Heart left ventricle (tissue), 16 donors: ENCODE data around the gene CYP2E1. TPM values are rescaled to one million over a fixed set of nuclear protein-coding genes. Genes with fewer than 3 reads are reported as not detected.
"Not testable (repeated sequence)": the region's sequence is repeated elsewhere in the genome, so short reads cannot be mapped to it uniquely, and the experiment has no call there.

Source experiments
- ATAC-seq, 4 donors: fragments of 200-7000 bp; cut with Tn5 transposase; one replicate each; pipeline ENCODE4 v1.9.1; 2020 to 2022; ENCODE audit warnings: moderate library complexity in 4 of 4, mild to moderate bottlenecking in 3 of 4, moderate number of reproducible peaks in 1 of 4
- DNase-seq, 5 donors: peaks; one replicate each; pipeline ENCODE4 v3.0.0-alpha.2; 2020
- H3K27ac ChIP-seq, 12 donors: fragments of 200-600 bp; sonication (generic) in 4 of 12; one replicate each; pipeline versions ENCODE4 v1.5.0 to v1.8.0; 2016 to 2022; ENCODE audit warnings: mild to moderate bottlenecking in 2 of 12
- H3K27me3 ChIP-seq, 9 donors: fragments of 200-600 bp; sonication (generic) in 2 of 9; one replicate each; pipeline versions ENCODE4 v1.5.1 to v1.8.0; 2016 to 2022; ENCODE audit warnings: mild to moderate bottlenecking in 3 of 9
- H3K36me3 ChIP-seq, 9 donors: fragments of 200-600 bp; sonication (generic) in 2 of 9; one replicate each; pipeline versions ENCODE4 v1.5.0 to v1.8.0; 2018 to 2022; ENCODE audit warnings: mild to moderate bottlenecking in 2 of 9
- H3K4me1 ChIP-seq, 12 donors: fragments of 200-600 bp; sonication (generic) in 4 of 12; one replicate each; pipeline versions ENCODE4 v1.5.0 to v1.8.0; 2016 to 2022; ENCODE audit warnings: mild to moderate bottlenecking in 3 of 12
- H3K4me3 ChIP-seq, 12 donors: fragments of 200-600 bp; sonication (generic) in 4 of 12; one replicate each; pipeline versions ENCODE4 v1.5.0 to v1.8.0; 2017 to 2022; ENCODE audit warnings: mild to moderate bottlenecking in 9 of 12, moderate library complexity in 4 of 12
- H3K9me3 ChIP-seq, 12 donors: fragments of 200-600 bp; sonication (generic) in 4 of 12; one replicate each; pipeline versions ENCODE4 v1.5.0 to v1.8.0; 2016 to 2022; ENCODE audit warnings: mild to moderate bottlenecking in 1 of 12
- POLR2A ChIP-seq, 2 donors: fragments of 450-650 bp; IDR thresholded peaks; one replicate each; pipeline ENCODE4 v1.6.1; 2017; ENCODE audit warnings: antibody characterized with exemption in 2 of 2, mild to moderate bottlenecking in 2 of 2, moderate library complexity in 2 of 2
- WGBS, 4 donors: extraction: QIAGEN DNeasy Blood & Tissue Kit in 2 of 4; methylation state at CpG; one replicate each; pipeline versions ENCODE4 v1.1.5 to v1.1.7; 2013 to 2018; 5-methylcytosine and 5-hydroxymethylcytosine counted together
- intact Hi-C, 10 donors: fragments of 100-400 bp; cut with DNase I; formaldehyde crosslinking; loops; one replicate each; pipeline versions ENCODE4 v1.11.1 to v1.14.2; 2022
- polyA plus RNA-seq, 2 donors: library from polyadenylated mRNA; stranded (reverse); fragments of 200-250 nt; gene quantifications; one replicate each; pipeline ENCODE4 v1.2.3, GENCODE V29; 2013
- total RNA-seq, 9 donors: library from RNA; depleted of rRNA in 2 of 9; stranded (reverse); fragments of >200 nt in 2 of 9; fragmentation: NEBNext Ultra II Directional in 3 of 9; extraction: Animal tissue kit (Norgen Biotek cat#: 25700) in 3 of 9; gene quantifications; one replicate each; pipeline versions ENCODE4 v1.1.0 to v1.2.4, GENCODE V29; 2016 to 2023
- TF ChIP-seq, protein P1 (sequence below), 12 donors: fragments of 200-600 bp; sonication (generic) in 4 of 12; IDR thresholded peaks; one replicate each; pipeline versions ENCODE4 v1.5.0 to v1.8.0; 2018 to 2022; ENCODE audit warnings: antibody characterized with exemption in 12 of 12, mild to moderate bottlenecking in 5 of 12
- donor health status: ischemic (EF 13 %, LVEDD 7.1; RV severe dilation, severe dysfunction).
- donor health status: healthy with polysubstance abuse.
- donor health status: DM: no; HTN: yes; CAD: no.
- donor health status: DM: no; HTN: no; CAD: no.
- donor health status: ischemic (EF 25% LVEDD 6.9; RV normal size, moderate dysfunction).
- donor health status: ischemic (EF 25% LVEDD 5.7; RV mildly dilated, moderate dysfunction).
- donor health status: healthy.
- donor health status: DM: yes; HTN: yes; CAD: no.
- donor health status: ischemic (EF 35%, LVEDD 5.7; RV mildly dilated, moderate dysfunction).
- donor health status: nonischemic (EF 11% LVEDD 7.7; RV severe dilation, severe dysfunction).
- donor health status: DM: yes; HTN: yes; CAD: no.
- donor health status: PGD.
- donor health status: ischemic (EF 29% LVEDD 5.4; RV normal size, mild dysfunction).
- donor health status: nonischemic (EF 23%, LVEDD 6.1; RV moderate dilation, normal function).

Gene CYP2E1
- total and polyA plus RNA-seq, 11 donors = 0.43 to 2.2 (median 0.82) TPM; not detected in 2

DNA sequence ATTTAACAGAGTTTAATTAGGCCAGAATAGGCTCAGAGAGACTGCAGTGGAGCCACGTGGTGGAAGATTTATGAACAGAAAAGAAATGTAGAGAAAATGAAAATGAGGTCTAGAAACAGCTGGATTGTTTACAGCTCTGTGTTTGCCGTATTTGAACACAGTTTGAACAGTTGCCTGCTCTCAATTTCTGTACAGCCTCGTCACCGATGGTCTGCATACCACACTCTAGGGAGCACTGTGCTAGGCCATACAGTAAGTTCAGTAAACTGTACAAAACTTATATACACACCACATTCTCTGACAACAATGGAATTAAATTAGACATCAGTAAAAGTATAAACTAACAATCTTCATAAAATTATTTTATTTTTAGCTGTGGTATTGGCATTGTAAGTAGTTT lies 11.1 kb upstream of the CYP2E1 start:
- 58 to 68% (median 59%) methylated on average over 4 of the region's 4 CpGs for WGBS, 4 donors
- peaks cover 0 to 4% (median 0%) of the 10 kb centered on the region in 9 donors for H3K27me3 ChIP-seq
- H3K4me1 ChIP-seq = peaks cover 0 to 12% (median 5%) of the 10 kb centered on the region in 12 donors
- H3K9me3 ChIP-seq = peaks cover 0 to 7% (median 0%) of the 10 kb centered on the region in 12 donors
- no peaks in the 10 kb centered on the region for H3K36me3 ChIP-seq
- H3K4me3 ChIP-seq = no peak overlapping the region
- intact Hi-C loops = loop anchor here in 2 of 10 donors (5.0 to 10.0 kb wide), 2 partner anchors 181 to 189 kb away; partner anchors contain the start of gene CALY (in 1 of the 2)
- TF ChIP-seq, protein P1, sequence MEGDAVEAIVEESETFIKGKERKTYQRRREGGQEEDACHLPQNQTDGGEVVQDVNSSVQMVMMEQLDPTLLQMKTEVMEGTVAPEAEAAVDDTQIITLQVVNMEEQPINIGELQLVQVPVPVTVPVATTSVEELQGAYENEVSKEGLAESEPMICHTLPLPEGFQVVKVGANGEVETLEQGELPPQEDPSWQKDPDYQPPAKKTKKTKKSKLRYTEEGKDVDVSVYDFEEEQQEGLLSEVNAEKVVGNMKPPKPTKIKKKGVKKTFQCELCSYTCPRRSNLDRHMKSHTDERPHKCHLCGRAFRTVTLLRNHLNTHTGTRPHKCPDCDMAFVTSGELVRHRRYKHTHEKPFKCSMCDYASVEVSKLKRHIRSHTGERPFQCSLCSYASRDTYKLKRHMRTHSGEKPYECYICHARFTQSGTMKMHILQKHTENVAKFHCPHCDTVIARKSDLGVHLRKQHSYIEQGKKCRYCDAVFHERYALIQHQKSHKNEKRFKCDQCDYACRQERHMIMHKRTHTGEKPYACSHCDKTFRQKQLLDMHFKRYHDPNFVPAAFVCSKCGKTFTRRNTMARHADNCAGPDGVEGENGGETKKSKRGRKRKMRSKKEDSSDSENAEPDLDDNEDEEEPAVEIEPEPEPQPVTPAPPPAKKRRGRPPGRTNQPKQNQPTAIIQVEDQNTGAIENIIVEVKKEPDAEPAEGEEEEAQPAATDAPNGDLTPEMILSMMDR (IDR thresholded peaks at IDR 0.05) = no peak
- TF ChIP-seq POLR2A (IDR thresholded peaks at IDR 0.05) = no peak
- DNase-seq (no peak), ATAC-seq (no peak)
- H3K27ac ChIP-seq = no peak overlapping the region

DNA sequence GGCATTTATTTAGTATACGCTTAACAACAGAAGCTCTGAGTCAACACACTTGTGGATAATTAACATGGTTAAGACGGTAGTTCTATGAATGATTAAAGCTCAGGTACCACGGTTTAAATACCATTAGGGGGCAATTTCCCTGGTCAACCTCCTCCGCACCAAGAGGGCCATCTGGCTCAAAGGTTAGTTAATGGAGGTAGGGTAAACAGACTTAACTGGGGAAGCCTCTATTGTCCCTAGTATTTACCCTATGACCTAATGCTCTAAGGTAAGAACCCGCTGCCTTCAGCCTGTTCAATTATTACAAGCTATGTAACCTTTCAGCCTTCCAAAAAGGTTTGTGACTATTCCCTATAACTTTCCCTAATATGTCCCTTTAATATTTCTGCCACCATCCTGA lies 8.6 kb upstream of the CYP2E1 start:
- WGBS, 4 donors = 82 to 91% (median 87%) methylated on average over 5 of the region's 5 CpGs
- H3K4me3 ChIP-seq, ATAC-seq, H3K27ac ChIP-seq, H3K36me3 ChIP-seq, DNase-seq, H3K27me3 ChIP-seq: not testable (repeated sequence)
- Histone ChIP-seq H3K9me3 (peaks cover 0 to 17% (median 6%) of the 10 kb centered on the region in 12 donors), H3K4me1 (peaks cover 0 to 12% (median 5%) of the 10 kb centered on the region in 12 donors)
- intact Hi-C loops = loop anchor here in 2 of 10 donors (5.0 to 10.0 kb wide), 2 partner anchors 184 to 191 kb away; partner anchors contain the start of gene CALY (in 1 of the 2)

DNA sequence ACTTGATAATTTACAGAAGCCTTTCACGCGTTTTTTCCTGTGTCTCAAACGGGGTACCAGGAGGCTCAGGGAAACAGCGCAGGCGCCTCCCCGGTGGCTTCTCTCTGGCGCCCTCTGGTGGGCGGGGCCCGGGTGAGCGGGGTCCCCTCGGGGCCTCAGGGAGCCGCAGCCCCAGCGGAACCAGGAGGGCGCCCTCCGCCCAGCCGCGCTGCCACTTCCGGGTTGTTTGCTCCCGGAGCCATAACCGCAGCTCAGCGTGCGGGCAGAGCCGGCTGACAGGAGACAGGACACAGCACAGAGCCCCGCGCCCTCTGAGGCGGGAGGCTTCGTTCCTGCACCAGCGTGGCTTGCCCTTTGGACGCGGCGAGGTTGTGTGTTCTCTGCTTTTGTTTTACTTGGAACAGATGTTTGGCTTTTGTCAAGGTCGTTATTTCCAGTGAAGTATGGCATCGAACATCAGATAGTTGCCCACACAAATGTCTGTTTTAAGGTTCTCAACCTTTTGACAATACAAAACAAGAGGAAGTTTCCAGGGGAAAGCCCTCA lies 6.9 kb upstream of the CYP2E1 start:
- WGBS, 4 donors = 2 to 6% (median 5%) methylated on average over 21 to 33 of the region's 33 CpGs
- Histone ChIP-seq H3K27ac (no peak overlapping the region), H3K9me3 (peaks cover 0 to 27% (median 13%) of the 10 kb centered on the region in 12 donors), H3K36me3 (no peaks in the 10 kb centered on the region), H3K27me3 (peaks cover 0 to 4% (median 0%) of the 10 kb centered on the region in 9 donors), H3K4me3 (peak overlapping the region; percentile 17 to 59 (median 42)), H3K4me1 (peaks cover 0 to 12% (median 5%) of the 10 kb centered on the region in 12 donors)
- peak; percentile 63 to 92 (median 82) for DNase-seq
- TF ChIP-seq POLR2A (IDR thresholded peaks at IDR 0.05) = no peak
- TF ChIP-seq, protein P1 (IDR thresholded peaks at IDR 0.05) = peak; percentile 78 to 94 (median 88)
- intact Hi-C loops = loop anchor here in 8 of 10 donors (1.0 to 10.0 kb wide), 4 partner anchors 191 to 195 kb away; no protein-coding TSS in a partner anchor
- ATAC-seq = peak; percentile 75 to 99 (median 94)

DNA sequence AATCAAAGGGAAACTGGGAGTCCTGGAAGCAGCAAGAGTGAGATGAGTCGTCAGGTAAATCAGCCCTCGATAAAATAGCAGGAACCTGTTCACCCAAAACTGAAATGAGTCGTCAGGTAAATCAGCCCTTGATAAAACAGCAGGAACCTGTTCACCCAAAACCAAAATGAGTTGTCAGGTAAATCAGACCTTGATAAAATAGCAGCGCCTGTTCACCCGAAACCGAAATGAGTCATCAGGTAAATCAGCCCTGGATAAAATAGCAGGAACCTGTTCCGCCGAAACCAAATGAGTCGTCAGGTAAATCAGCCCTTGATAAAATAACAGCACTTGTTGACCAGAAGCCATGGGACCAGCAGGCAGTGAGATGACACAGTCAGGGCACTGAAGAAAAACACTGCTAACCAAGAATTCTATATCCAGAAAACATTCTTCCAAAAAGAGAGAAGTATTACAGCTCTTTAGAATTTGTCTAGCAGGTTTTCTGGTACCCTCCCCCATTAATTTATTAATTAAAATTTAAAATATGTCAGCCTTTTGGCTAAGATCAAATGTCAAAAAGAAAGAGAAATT lies 3.4 kb upstream of the CYP2E1 start:
- WGBS, 4 donors = 85 to 90% (median 88%) methylated on average over 9 of the region's 9 CpGs
- Histone ChIP-seq H3K27me3 (peaks cover 8 to 33% (median 16%) of the 10 kb centered on the region in 9 donors), H3K36me3 (no peaks in the 10 kb centered on the region), H3K4me3 (no peak overlapping the region), H3K9me3 (peaks cover 0 to 24% (median 13%) of the 10 kb centered on the region in 12 donors), H3K4me1 (peaks cover 0 to 24% (median 7%) of the 10 kb centered on the region in 12 donors), H3K27ac (no peak overlapping the region)
- DNase-seq (no peak), ATAC-seq (no peak)
- intact Hi-C loops = loop anchor here in 6 of 10 donors (5.0 to 10.0 kb wide), 2 partner anchors 196 to 199 kb away; no protein-coding TSS in a partner anchor
- TF ChIP-seq POLR2A (IDR thresholded peaks at IDR 0.05) = no peak
- TF ChIP-seq, protein P1 (IDR thresholded peaks at IDR 0.05) = no peak
